Measurements from ENCODE around the gene ANKHD1. TPM values are rescaled to one million over a fixed set of nuclear protein-coding genes. Genes with fewer than 3 reads are reported as not detected.

The ANKHD1 gene
- polyA plus RNA-seq (ENCODE audit: insufficient read length in 3 of 3): 100 to 1,000 TPM; 112 to 139 (median 120) TPM
- long read RNA-seq, donor 1, partial matches to known transcripts: 16 of 20 reads
- long read RNA-seq, donor 1, other reads (novel, unspliced or antisense): 0 of 20 reads
- long read RNA-seq, donor 2, partial matches to known transcripts: 14 of 16 reads
- long read RNA-seq, donor 2, other reads (novel, unspliced or antisense): 0 of 16 reads
- long read RNA-seq, donor 3, partial matches to known transcripts: 16 of 19 reads
- long read RNA-seq, donor 3, other reads (novel, unspliced or antisense): 0 of 19 reads
- long read RNA-seq, donor 4, partial matches to known transcripts: 5 of 13 reads
- long read RNA-seq, donor 4, other reads (novel, unspliced or antisense): 0 of 13 reads
- long read RNA-seq, donor 5: 0 reads
- long read RNA-seq, donor 6, transcript ANKHD1-218 (2 exons, 522 nt): major isoform, 6 of 53 reads
- long read RNA-seq, donor 6, partial matches to known transcripts: 41 of 53 reads
- long read RNA-seq, donor 6, other reads (novel, unspliced or antisense): 0 of 53 reads
- long read RNA-seq, donor 7, partial matches to known transcripts: 46 of 49 reads
- long read RNA-seq, donor 7, other reads (novel, unspliced or antisense): 0 of 49 reads
- long read RNA-seq, donor 8: 0 reads
- long read RNA-seq, donor 9, partial matches to known transcripts: 9 of 14 reads
- long read RNA-seq, donor 9, other reads (novel, unspliced or antisense): 0 of 14 reads
- long read RNA-seq, donor 10, partial matches to known transcripts: 15 of 17 reads
- long read RNA-seq, donor 10, other reads (novel, unspliced or antisense): 0 of 17 reads
- long read RNA-seq, donor 11, full-length matches to known transcripts: 2 of 8 reads
- long read RNA-seq, donor 11, partial matches to known transcripts: 6 of 8 reads
- long read RNA-seq, donor 11, other reads (novel, unspliced or antisense): 0 of 8 reads
- long read RNA-seq, donor 12, partial matches to known transcripts: 6 of 10 reads
- long read RNA-seq, donor 12, other reads (novel, unspliced or antisense): 0 of 10 reads
- long read RNA-seq, donor 13: 0 reads
- long read RNA-seq, donor 14, partial matches to known transcripts: 8 of 11 reads
- long read RNA-seq, donor 14, other reads (novel, unspliced or antisense): 0 of 11 reads
- long read RNA-seq, donor 15, partial matches to known transcripts: 13 of 17 reads
- long read RNA-seq, donor 15, other reads (novel, unspliced or antisense): 0 of 17 reads
- long read RNA-seq, donor 16, full-length matches to known transcripts: 31 of 191 reads
- long read RNA-seq, donor 16, partial matches to known transcripts: 160 of 191 reads
- long read RNA-seq, donor 16, other reads (novel, unspliced or antisense): 0 of 191 reads

- peak; percentile 99 to 100 (median 100) for DNase-seq (ENCODE audit: extremely low read depth in 1 of 11, low read depth in 9 of 11, low spot score in 4 of 11)
These were observed at the start of gene ANKHD1 for GRCh38 chr5:140401362-140402257. TSS of gene ANKHD1 (plus strand) at chr5:140401833. CDS start at chr5:140401968, 135 bp downstream.

- DNase-seq (ENCODE audit: extremely low read depth in 1 of 11, low read depth in 9 of 11, low spot score in 4 of 11): no peak
These were observed 46.1 kb upstream of the ANKHD1 start for GRCh38 chr5:140355546-140355945.

- no peak for DNase-seq (ENCODE audit: extremely low read depth in 1 of 11, low read depth in 9 of 11, low spot score in 4 of 11)
These were observed 44.5 kb upstream of the ANKHD1 start for GRCh38 chr5:140356853-140357725.

- DNase-seq (ENCODE audit: extremely low read depth in 1 of 11, low read depth in 9 of 11, low spot score in 4 of 11): peak in 10 of 11 donors; percentile 44 to 73 (median 66)
These were observed 43.9 kb upstream of the ANKHD1 start for GRCh38 chr5:140357726-140358093.

- no peak for DNase-seq (ENCODE audit: extremely low read depth in 1 of 11, low read depth in 9 of 11, low spot score in 4 of 11)
These were observed 42.8 kb upstream of the ANKHD1 start for GRCh38 chr5:140358738-140359310.

- DNase-seq (ENCODE audit: extremely low read depth in 1 of 11, low read depth in 9 of 11, low spot score in 4 of 11): no peak
These were observed 41.5 kb upstream of the ANKHD1 start, which contains the start of gene SLC4A9 for GRCh38 chr5:140360101-140360500. TSS of gene SLC4A9 (plus strand) at chr5:140360194. CDS start at chr5:140360237, 43 bp downstream.

- no peak for DNase-seq (ENCODE audit: extremely low read depth in 1 of 11, low read depth in 9 of 11, low spot score in 4 of 11)
These were observed 40.8 kb upstream of the ANKHD1 start for GRCh38 chr5:140360681-140361479.

GRCh38 chr5:140361901-140362300, 39.7 kb upstream of the ANKHD1 start:
- DNase-seq (ENCODE audit: extremely low read depth in 1 of 11, low read depth in 9 of 11, low spot score in 4 of 11): no peak

GRCh38 chr5:140362311-140362710, 39.3 kb upstream of the ANKHD1 start:
- DNase-seq (ENCODE audit: extremely low read depth in 1 of 11, low read depth in 9 of 11, low spot score in 4 of 11): no peak

- peak in 7 of 11 donors; percentile 43 to 60 (median 51) for DNase-seq (ENCODE audit: extremely low read depth in 1 of 11, low read depth in 9 of 11, low spot score in 4 of 11)
These were observed 38.6 kb upstream of the ANKHD1 start for GRCh38 chr5:140362875-140363630.

GRCh38 chr5:140363631-140364471, 37.8 kb upstream of the ANKHD1 start:
- DNase-seq (ENCODE audit: extremely low read depth in 1 of 11, low read depth in 9 of 11, low spot score in 4 of 11): no peak

GRCh38 chr5:140364472-140364765, 37.2 kb upstream of the ANKHD1 start:
- DNase-seq (ENCODE audit: extremely low read depth in 1 of 11, low read depth in 9 of 11, low spot score in 4 of 11): no peak

GRCh38 chr5:140365282-140365681, 36.4 kb upstream of the ANKHD1 start:
- DNase-seq (ENCODE audit: extremely low read depth in 1 of 11, low read depth in 9 of 11, low spot score in 4 of 11): no peak

- no peak for DNase-seq (ENCODE audit: extremely low read depth in 1 of 11, low read depth in 9 of 11, low spot score in 4 of 11)
These were observed 35.7 kb upstream of the ANKHD1 start for GRCh38 chr5:140365941-140366340.
